GM23248 (cell line): ENCODE data around the gene MYPN.

Experiments used
- EZH2 ChIP-seq: fragments of 200-600 bp; sonication (generic); IDR thresholded peaks from 2 replicates; pipeline ENCODE4 v1.6.1; 2018; ENCODE audit warnings: antibody characterized with exemption, mild to moderate bottlenecking; ENCODE audit not compliant: insufficient read depth, poor library complexity, severe bottlenecking
- EZH2phosphoT487 ChIP-seq: fragments of 200-600 bp; sonication (generic); IDR thresholded peaks from 2 replicates; pipeline ENCODE4 v1.6.1; 2018; ENCODE audit warnings: antibody characterized with exemption, moderate library complexity, mild to moderate bottlenecking, low read depth; ENCODE audit not compliant: insufficient read depth

GRCh38 chr10:68108051-68108450 lies 1.2 kb upstream of the MYPN start:
- TF ChIP-seq EZH2 (no peak), EZH2phosphoT487 (no peak)
